DMS114 treated with DMSO at 0.1 percent for 48 hours (cell line): ENCODE results near the gene RPL37.
A peak's percentile ranks its signal among the peaks of the same experiment; 100 is the strongest.
"Not testable (repeated sequence)": the region's sequence is repeated elsewhere in the genome, so short reads cannot be mapped to it uniquely, and the experiment has no call there.

Source experiments
- DNase-seq: peaks from one replicate; lab custom pipeline; 2025; ENCODE audit not compliant: unreplicated experiment; lab: John Stamatoyannopoulos, UW

RPL37 gene

GRCh38 chr5:40834849-40835787 lies at the start of gene RPL37:
Gene RPL37 (minus strand): TSS chr5:40835222. CDS start chr5:40835185, 37 bp downstream.
- DNase-seq = peak; percentile 90

DNA sequence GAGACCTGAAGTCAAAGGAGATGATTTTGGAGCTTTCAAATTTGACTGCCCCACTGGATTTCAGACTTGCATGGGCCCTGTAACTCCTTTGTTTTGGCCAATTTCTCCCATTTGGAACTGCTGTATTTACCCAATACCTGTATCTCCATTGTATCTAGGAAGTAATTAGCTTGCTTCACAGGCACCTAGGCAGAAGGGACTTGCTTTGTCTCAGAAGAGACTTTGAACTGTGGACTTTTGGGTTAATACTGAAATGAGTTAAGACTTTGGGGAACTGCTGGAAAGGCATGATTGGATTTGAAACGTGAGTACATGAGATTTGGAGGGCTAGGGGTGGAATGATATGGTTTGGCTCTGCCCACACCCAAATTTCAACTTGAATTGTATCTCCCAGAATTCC lies 48.0 kb upstream of the RPL37 start:
- DNase-seq = not testable (repeated sequence)

DNA sequence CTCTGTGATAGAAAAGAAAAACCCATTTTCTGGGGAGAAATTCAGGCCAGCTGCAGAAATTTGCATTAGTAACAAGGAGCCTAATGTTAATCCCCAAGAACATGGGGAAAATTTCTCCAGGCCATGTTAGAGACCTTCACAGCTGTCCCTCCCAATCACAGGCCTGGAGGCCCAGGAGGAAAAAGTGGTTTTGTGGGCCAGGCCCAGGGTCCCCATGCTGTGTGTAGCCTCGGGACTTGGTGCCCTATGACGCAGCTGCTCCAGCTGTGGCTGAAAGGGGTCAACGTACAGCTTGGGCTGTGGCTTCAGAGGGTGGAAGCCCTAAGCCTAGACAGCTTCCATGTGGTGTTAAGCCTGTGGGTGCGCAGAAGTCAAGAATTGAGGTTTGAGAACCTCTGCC lies 47.3 kb upstream of the RPL37 start:
- no peak for DNase-seq

GRCh38 chr5:40879163-40879942 lies 44.3 kb upstream of the RPL37 start:
- DNase-seq = peak; percentile 63

- no peak for DNase-seq
Measured at GRCh38 chr5:40877371-40877988, 42.5 kb upstream of the RPL37 start.

GRCh38 chr5:40875958-40876357 lies 40.9 kb upstream of the RPL37 start:
- DNase-seq = no peak

GRCh38 chr5:40873286-40873880 lies 38.4 kb upstream of the RPL37 start:
- DNase-seq = no peak

DNA sequence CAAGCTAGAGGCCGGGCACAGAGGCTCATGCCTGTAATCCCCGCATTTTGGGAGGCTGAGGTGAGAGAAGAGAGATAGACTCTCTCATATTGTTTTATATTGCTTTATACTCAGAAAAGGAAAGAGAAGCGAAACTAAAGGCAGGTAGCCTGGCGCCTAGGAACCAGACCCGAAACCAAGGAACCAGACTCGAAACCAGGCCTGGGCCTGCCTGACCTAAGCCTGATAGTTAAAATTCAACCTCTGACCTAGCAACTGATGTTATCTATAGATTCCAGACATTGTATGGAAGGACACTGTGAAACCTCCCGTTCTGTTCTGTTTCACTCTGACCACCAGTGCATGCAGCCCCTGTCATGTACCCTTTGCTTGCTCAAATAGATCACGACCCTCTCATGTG lies 37.2 kb upstream of the RPL37 start:
- not testable (repeated sequence) for DNase-seq

GRCh38 chr5:40871177-40871576 lies 36.2 kb upstream of the RPL37 start:
- DNase-seq = no peak

DNA sequence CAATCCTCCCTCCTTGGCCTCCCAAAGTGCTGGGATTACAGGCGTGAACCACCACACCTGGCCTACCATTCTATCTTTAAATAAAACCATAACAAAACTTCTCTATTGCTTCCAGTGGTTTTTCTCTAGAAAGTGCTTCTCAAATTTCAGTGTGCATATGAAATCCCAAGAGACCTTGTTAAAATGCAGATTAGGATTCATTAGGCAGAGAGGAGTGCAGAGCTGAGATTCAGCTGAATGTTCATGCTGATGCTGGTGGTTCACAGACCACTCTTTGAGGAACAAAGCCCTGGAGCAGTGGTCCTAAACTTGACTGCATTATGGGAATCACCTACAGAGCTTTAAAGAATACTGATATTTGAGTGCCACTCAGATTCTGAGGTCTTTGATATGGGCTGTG lies 34.4 kb upstream of the RPL37 start:
- no peak for DNase-seq

- no peak for DNase-seq
Measured at GRCh38 chr5:40866844-40867243, 31.8 kb upstream of the RPL37 start.

DNA sequence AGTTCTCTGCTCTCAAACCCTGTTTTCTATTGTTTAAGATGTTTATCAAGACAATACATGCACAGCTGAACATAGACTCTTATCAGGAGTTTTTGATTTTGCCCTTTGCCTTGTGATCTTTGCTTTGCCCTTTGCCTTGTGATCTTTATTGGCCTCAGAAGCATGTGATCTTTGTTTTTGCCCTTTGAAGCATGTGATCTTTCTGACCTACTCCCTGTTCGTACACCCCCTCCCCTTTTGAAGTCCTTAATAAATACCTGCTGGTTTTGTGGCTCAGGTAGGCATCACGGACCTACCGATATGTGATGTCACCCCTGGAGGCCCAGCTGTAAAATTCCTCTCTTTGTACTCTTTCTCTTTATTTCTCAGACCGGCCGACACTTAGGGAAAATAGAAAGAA lies 30.0 kb upstream of the RPL37 start:
- not testable (repeated sequence) for DNase-seq

DNA sequence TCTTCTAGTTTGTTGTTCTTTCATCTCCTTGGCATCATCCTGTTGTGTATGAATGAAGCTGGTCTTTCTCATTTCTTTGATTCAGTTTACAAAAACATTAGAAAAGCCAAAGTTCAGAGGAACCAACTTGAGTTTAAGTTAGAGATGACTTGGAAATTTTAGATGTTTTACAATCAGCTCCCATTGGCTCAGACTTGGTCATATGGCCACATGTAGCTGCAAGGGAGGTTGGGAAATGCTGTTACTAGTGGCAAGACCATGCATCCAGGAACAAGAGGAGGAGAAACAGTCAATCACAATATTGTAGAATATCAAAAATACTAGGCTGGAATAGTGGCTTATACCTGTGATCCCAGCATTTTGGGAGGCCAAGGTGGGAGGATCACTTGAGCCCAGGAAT lies 25.7 kb upstream of the RPL37 start:
- no peak for DNase-seq

DNA sequence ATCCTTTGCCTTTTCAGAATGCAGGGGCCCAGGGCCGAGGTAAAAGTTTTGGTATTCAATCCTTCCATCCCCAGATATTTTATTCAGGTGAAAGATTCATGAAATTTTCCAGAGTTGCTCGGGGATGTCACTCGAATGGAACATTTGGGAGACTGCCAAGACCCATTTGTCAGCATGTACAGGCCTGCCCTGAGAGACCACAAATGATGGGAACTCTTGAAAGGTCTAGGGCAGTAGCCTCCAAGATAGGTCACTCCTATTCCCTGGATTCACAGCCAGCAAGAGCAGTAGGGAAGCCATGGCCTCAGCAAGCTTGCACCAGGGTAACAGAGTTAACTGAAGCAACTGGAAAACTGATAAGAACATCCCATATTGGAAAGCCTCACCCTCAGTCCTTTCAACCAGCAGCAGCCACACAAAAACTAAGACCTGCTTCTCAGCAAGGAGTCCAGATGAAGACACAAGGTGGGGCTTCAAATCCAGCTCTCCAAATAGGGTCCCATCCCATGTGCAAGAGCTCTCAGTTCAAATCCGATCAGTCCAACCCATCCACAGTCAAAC lies 18.7 kb upstream of the RPL37 start:
- no peak for DNase-seq

GRCh38 chr5:40847525-40847924 lies 12.5 kb upstream of the RPL37 start:
- no peak for DNase-seq

DNA sequence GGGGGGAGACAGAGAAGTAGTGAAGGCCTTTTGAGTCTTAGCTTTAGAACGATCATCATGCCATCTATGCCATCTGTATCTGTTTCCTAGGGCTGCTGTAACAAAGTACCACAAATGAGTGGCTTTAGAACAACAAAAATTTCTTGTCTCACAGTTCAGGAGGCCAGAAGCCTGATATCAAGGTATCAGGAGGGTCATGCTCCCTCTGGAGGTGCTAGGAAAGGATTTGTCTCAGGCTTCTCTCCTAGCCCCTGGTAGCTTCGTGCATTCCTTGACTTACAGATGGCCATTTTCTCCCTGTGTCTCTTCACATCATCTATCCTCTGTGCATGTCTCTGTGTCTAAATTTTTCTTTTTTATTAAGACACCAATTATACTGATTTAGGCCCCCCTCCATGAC lies 11.3 kb upstream of the RPL37 start:
- no peak for DNase-seq

GRCh38 chr5:40844565-40844964 lies 9.5 kb upstream of the RPL37 start:
- no peak for DNase-seq

DNA sequence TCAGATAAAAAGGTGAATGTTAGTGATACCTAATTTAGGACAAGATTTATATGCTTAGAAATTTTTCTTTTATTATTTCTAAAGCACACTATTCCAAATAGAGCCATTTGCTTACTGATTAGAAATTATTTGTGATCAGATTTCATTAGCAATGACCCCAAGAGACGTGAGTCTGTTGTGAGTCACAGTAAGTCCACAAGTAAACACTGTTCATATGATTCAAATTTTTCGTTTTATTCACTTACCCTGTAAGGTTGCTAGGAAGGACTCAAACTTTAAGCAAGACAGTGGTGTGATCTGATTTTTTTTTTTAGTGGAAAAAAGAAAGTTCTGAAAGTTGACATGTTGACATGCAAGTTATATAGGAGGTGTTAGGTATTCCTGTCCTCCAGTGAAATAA lies 7.3 kb upstream of the RPL37 start:
- DNase-seq = no peak

DNA sequence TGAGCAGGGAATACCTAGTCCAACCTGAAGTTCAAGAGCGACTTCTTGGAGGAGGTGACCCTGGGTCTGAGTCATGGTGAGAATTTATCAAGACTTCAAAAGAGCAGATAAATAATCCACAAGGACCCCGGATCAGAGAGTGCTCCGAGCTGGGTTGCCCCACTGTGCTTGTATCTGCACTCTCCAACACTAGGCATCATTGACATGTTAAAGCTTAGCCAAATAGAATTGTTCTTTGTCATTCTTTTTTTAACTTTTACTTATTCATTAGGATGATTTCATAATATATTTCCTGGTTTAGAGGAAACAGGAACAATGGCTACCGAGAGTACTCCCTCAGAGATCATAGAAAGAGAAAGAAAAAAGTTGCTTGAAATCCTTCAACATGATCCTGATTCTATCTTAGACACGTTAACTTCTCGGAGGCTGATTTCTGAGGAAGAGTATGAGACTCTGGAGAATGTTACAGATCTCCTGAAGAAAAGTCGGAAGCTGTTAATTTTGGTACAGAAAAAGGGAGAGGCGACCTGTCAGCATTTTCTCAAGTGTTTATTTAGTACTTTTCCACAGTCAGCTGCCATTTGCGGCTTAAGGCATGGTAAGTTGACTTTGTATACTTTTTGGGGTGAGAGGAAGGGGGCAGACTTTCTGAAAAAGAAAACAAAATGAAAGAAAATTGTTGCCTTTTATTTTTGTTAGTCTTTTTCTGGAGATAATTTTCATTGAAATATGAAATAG lies 6.2 kb upstream of the RPL37 start, which contains the start of gene CARD6:
Gene CARD6 (plus strand): TSS at position 300 of the 738 bp plus-strand sequence. CDS start 16 bp downstream, at position 316.
- no peak for DNase-seq

- DNase-seq = no peak
Measured at GRCh38 chr5:40838086-40838485, 3.1 kb upstream of the RPL37 start.
